GM21786 (cell line): ENCODE results near the gene WDR37.

ENCODE experiments used
- ATAC-seq: cut with Tn5 transposase; IDR thresholded peaks from one replicate; pipeline ENCODE4 v1.9.1; 2021; ENCODE audit not compliant: unreplicated experiment

Gene WDR37

GRCh38 chr10:1166101-1166827 lies 110.1 kb downstream of the WDR37 start:
- ATAC-seq: no peak

- no peak for ATAC-seq
Observed at GRCh38 chr10:1166828-1167275, 110.7 kb downstream of the WDR37 start.

GRCh38 chr10:1168763-1169162 lies 112.6 kb downstream of the WDR37 start:
- ATAC-seq: no peak

GRCh38 chr10:1169186-1169885 lies 113.2 kb downstream of the WDR37 start:
- no peak for ATAC-seq

GRCh38 chr10:1169981-1170866 lies 114.0 kb downstream of the WDR37 start:
- ATAC-seq: no peak

GRCh38 chr10:1170867-1171180 lies 114.6 kb downstream of the WDR37 start:
- ATAC-seq: no peak

GRCh38 chr10:1171182-1171581 lies 115.0 kb downstream of the WDR37 start:
- ATAC-seq: no peak

GRCh38 chr10:1171586-1171985 lies 115.4 kb downstream of the WDR37 start:
- no peak for ATAC-seq

GRCh38 chr10:1172256-1172984 lies 116.2 kb downstream of the WDR37 start:
- no peak for ATAC-seq

- no peak for ATAC-seq
Observed at GRCh38 chr10:1173091-1173490, 116.9 kb downstream of the WDR37 start.

- no peak for ATAC-seq
Observed at GRCh38 chr10:1174022-1174421, 117.8 kb downstream of the WDR37 start.

GRCh38 chr10:1175956-1176565 lies 119.9 kb downstream of the WDR37 start:
- ATAC-seq: no peak

GRCh38 chr10:1177936-1178335 lies 121.8 kb downstream of the WDR37 start:
- no peak for ATAC-seq

GRCh38 chr10:1178506-1178905 lies 122.3 kb downstream of the WDR37 start:
- ATAC-seq: no peak

- ATAC-seq: no peak
Observed at GRCh38 chr10:1179346-1180070, 123.3 kb downstream of the WDR37 start.

- ATAC-seq: no peak
Observed at GRCh38 chr10:1180071-1180730, 124.0 kb downstream of the WDR37 start.

- ATAC-seq: no peak
Observed at GRCh38 chr10:1180836-1181235, 124.7 kb downstream of the WDR37 start.
